ENCODE data around the gene KEL.

The KEL gene

GRCh38 chr7:142930126-142930730, 31.9 kb downstream of the KEL start:
- DNase-seq (ENCODE audit: low read depth, low spot score): no peak

- no peak for DNase-seq (ENCODE audit: low read depth, low spot score)
Observed at GRCh38 chr7:142927949-142928348, 34.2 kb downstream of the KEL start.

- no peak for DNase-seq (ENCODE audit: low read depth, low spot score)
Observed at GRCh38 chr7:142927085-142927745, 34.9 kb downstream of the KEL start.

- DNase-seq (ENCODE audit: low read depth, low spot score): no peak
Observed at GRCh38 chr7:142925413-142925812, 36.8 kb downstream of the KEL start.

GRCh38 chr7:142923391-142923790, 38.8 kb downstream of the KEL start:
- no peak for DNase-seq (ENCODE audit: low read depth, low spot score)

- DNase-seq (ENCODE audit: low read depth, low spot score): no peak
Observed at GRCh38 chr7:142919656-142920055, 42.5 kb downstream of the KEL start.

- DNase-seq (ENCODE audit: low read depth, low spot score): no peak
Observed at GRCh38 chr7:142918901-142919300, 43.3 kb downstream of the KEL start.

GRCh38 chr7:142917447-142917846, 44.7 kb downstream of the KEL start:
- no peak for DNase-seq (ENCODE audit: low read depth, low spot score)

- DNase-seq (ENCODE audit: low read depth, low spot score): no peak
Observed at GRCh38 chr7:142916508-142916907, 45.7 kb downstream of the KEL start.

- DNase-seq (ENCODE audit: low read depth, low spot score): no peak
Observed at GRCh38 chr7:142915315-142915714, 46.8 kb downstream of the KEL start.

GRCh38 chr7:142914121-142914520, 48.0 kb downstream of the KEL start:
- DNase-seq (ENCODE audit: low read depth, low spot score): no peak

- no peak for DNase-seq (ENCODE audit: low read depth, low spot score)
Observed at GRCh38 chr7:142913566-142913965, 48.6 kb downstream of the KEL start.

- DNase-seq (ENCODE audit: low read depth, low spot score): no peak
Observed at GRCh38 chr7:142913051-142913450, 49.1 kb downstream of the KEL start.

GRCh38 chr7:142910481-142910880, 51.7 kb downstream of the KEL start:
- DNase-seq (ENCODE audit: low read depth, low spot score): no peak

- no peak for DNase-seq (ENCODE audit: low read depth, low spot score)
Observed at GRCh38 chr7:142910031-142910433, 52.1 kb downstream of the KEL start.

GRCh38 chr7:142908921-142909890, 53.0 kb downstream of the KEL start:
- DNase-seq (ENCODE audit: low read depth, low spot score): no peak

GRCh38 chr7:142908290-142908689, 53.9 kb downstream of the KEL start:
- DNase-seq (ENCODE audit: low read depth, low spot score): no peak

GRCh38 chr7:142906643-142907042, 55.5 kb downstream of the KEL start:
- no peak for DNase-seq (ENCODE audit: low read depth, low spot score)

GRCh38 chr7:142905759-142906158, 56.4 kb downstream of the KEL start:
- DNase-seq (ENCODE audit: low read depth, low spot score): no peak

- DNase-seq (ENCODE audit: low read depth, low spot score): no peak
Observed at GRCh38 chr7:142904128-142904527, 58.0 kb downstream of the KEL start.

- no peak for DNase-seq (ENCODE audit: low read depth, low spot score)
Observed at GRCh38 chr7:142901426-142902259, 60.5 kb downstream of the KEL start.

GRCh38 chr7:142899661-142900060, 62.5 kb downstream of the KEL start:
- DNase-seq (ENCODE audit: low read depth, low spot score): no peak

Data from iPS DF 19.7 (cell line).